Ascending aorta (tissue), 2 donors: ENCODE measurements around the gene DZIP3. TPM values are rescaled to one million over a fixed set of nuclear protein-coding genes. Genes with fewer than 3 reads are reported as not detected.

Experiments
- DNase-seq, 2 donors: peaks; one replicate each; pipeline ENCODE4 v3.0.0-alpha.2; 2019; ENCODE audit warnings: low spot score in 2 of 2
- H3K27ac ChIP-seq, 2 donors: fragments of 200-600 bp; sonication (generic); one replicate each; pipeline ENCODE4 v1.5.1; 2016 to 2017; ENCODE audit warnings: mild to moderate bottlenecking in 1 of 2
- H3K27me3 ChIP-seq: fragments of 200-600 bp; sonication (generic); one replicate; pipeline ENCODE4 v1.5.1; 2017
- H3K36me3 ChIP-seq, 2 donors: fragments of 200-600 bp; sonication (generic); one replicate each; pipeline ENCODE4 v1.5.1; 2016
- H3K4me1 ChIP-seq, 2 donors: fragments of 200-600 bp; sonication (generic); one replicate each; pipeline ENCODE4 v1.5.1; 2016 to 2017; ENCODE audit warnings: mild to moderate bottlenecking in 1 of 2
- H3K4me3 ChIP-seq, 2 donors: fragments of 200-600 bp; sonication (generic); one replicate each; pipeline ENCODE4 v1.5.1; 2016 to 2017; ENCODE audit warnings: mild to moderate bottlenecking in 1 of 2
- H3K9me3 ChIP-seq, 2 donors: fragments of 200-600 bp; sonication (generic); one replicate each; pipeline ENCODE4 v1.5.1; 2016
- CTCF ChIP-seq, 3 experiments: fragments of 200-600 bp in 2 of 3; fragments of 450-650 bp in 1 of 3; sonication (generic) in 2 of 3; IDR thresholded peaks; one replicate each; pipeline ENCODE4 v1.5.1; 2016 to 2019; ENCODE audit warnings: antibody characterized with exemption in 3 of 3, mild to moderate bottlenecking in 1 of 3, moderate library complexity in 1 of 3
- intact Hi-C: fragments of 100-400 bp; cut with DNase I; formaldehyde crosslinking; loops from one replicate; pipeline ENCODE4 v1.15.1; 2023
- total RNA-seq: library from RNA; depleted of rRNA; stranded (reverse); fragments of >200 nt; gene quantifications from one replicate; pipeline ENCODE4 v1.1.0, GENCODE V29; 2016

DZIP3 gene
- total RNA-seq, 1 donor from 2014 or later, result 7.0 TPM

GRCh38 chr3:108548886-108549285, 40.6 kb upstream of the DZIP3 start:
- intact Hi-C loops, result no loop called here
- DNase-seq, result no peak
- no peaks in the 10 kb centered on the region for H3K9me3 ChIP-seq
- no peaks in the 10 kb centered on the region for H3K4me1 ChIP-seq
- H3K36me3 ChIP-seq, result no peaks in the 10 kb centered on the region
- H3K27me3 ChIP-seq, result no peaks in the 10 kb centered on the region
- TF ChIP-seq CTCF (IDR thresholded peaks at IDR 0.05), result no peak
- H3K27ac ChIP-seq, result no peak overlapping the region
- H3K4me3 ChIP-seq, result no peak overlapping the region

- Histone ChIP-seq H3K4me1 (no peaks in the 10 kb centered on the region), H3K27me3 (no peaks in the 10 kb centered on the region), H3K36me3 (no peaks in the 10 kb centered on the region), H3K9me3 (no peaks in the 10 kb centered on the region), H3K27ac (no peak overlapping the region), H3K4me3 (no peak overlapping the region)
- intact Hi-C loops, result loop anchor here (1.0 kb wide), 1 partner anchor 63 kb away; no protein-coding TSS in a partner anchor
- DNase-seq, result no peak
- peak in 2 of 3 experiments; percentile 23 to 59 for TF ChIP-seq CTCF (IDR thresholded peaks at IDR 0.05)
These were observed 37.0 kb upstream of the DZIP3 start for GRCh38 chr3:108552267-108553159.

- Histone ChIP-seq H3K9me3 (no peaks in the 10 kb centered on the region), H3K4me3 (no peak overlapping the region), H3K36me3 (no peaks in the 10 kb centered on the region), H3K4me1 (no peaks in the 10 kb centered on the region), H3K27me3 (no peaks in the 10 kb centered on the region), H3K27ac (no peak overlapping the region)
- no peak for DNase-seq
- intact Hi-C loops, result no loop called here
- no peak for TF ChIP-seq CTCF (IDR thresholded peaks at IDR 0.05)
These were observed 35.3 kb upstream of the DZIP3 start for GRCh38 chr3:108554229-108554628.

GRCh38 chr3:108554913-108555571, 34.5 kb upstream of the DZIP3 start:
- no peak for DNase-seq
- Histone ChIP-seq H3K9me3 (no peaks in the 10 kb centered on the region), H3K36me3 (no peaks in the 10 kb centered on the region), H3K27ac (no peak overlapping the region), H3K27me3 (no peaks in the 10 kb centered on the region), H3K4me1 (no peaks in the 10 kb centered on the region), H3K4me3 (no peak overlapping the region)
- intact Hi-C loops, result no loop called here
- no peak for TF ChIP-seq CTCF (IDR thresholded peaks at IDR 0.05)

- no peak for TF ChIP-seq CTCF (IDR thresholded peaks at IDR 0.05)
- Histone ChIP-seq H3K27ac (no peak overlapping the region), H3K9me3 (no peaks in the 10 kb centered on the region), H3K36me3 (no peaks in the 10 kb centered on the region), H3K4me1 (no peaks in the 10 kb centered on the region), H3K27me3 (no peaks in the 10 kb centered on the region), H3K4me3 (no peak overlapping the region)
- no peak for DNase-seq
- intact Hi-C loops, result no loop called here
These were observed 33.4 kb upstream of the DZIP3 start for GRCh38 chr3:108555966-108556581.
